SK-N-SH treated with all-trans-retinoic acid at 6 μM for 48 hours (cell line): ENCODE results near the gene RAF1.

Experiments used
- TCF4 ChIP-seq: fragments of 250-450 bp; sonication (Bioruptor Pico); IDR thresholded peaks from 2 replicates; pipeline ENCODE4 v1.8.0; 2021; ENCODE audit warnings: mild to moderate bottlenecking, moderate library complexity, borderline replicate concordance
- TF ChIP-seq, protein P1 (sequence below): fragments of 250-450 bp; sonication (Bioruptor Pico); IDR thresholded peaks from 2 replicates; pipeline ENCODE4 v1.5.1; 2020; ENCODE audit warnings: low read depth, mild to moderate bottlenecking, moderate library complexity

DNA sequence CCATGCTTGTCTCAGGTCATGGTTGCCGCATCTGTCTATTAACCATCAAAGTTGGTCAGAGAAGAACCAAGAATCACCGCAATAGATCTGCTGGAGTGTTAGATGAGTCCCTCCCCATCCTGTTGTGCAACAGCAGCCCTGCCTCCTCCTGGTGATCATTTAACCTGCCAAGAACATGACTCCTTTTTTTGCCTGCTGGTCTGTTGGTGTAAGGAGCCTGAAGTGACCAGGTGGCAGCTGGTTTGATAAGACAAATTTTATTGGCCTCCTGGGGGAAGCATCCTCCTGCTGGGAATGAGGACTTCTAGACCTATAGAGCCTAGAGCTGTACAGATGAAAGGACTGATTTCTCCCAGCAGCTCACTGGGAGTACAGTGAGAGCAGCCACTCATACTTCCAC, 43.5 kb upstream of the RAF1 start:
- TF ChIP-seq, protein P1, sequence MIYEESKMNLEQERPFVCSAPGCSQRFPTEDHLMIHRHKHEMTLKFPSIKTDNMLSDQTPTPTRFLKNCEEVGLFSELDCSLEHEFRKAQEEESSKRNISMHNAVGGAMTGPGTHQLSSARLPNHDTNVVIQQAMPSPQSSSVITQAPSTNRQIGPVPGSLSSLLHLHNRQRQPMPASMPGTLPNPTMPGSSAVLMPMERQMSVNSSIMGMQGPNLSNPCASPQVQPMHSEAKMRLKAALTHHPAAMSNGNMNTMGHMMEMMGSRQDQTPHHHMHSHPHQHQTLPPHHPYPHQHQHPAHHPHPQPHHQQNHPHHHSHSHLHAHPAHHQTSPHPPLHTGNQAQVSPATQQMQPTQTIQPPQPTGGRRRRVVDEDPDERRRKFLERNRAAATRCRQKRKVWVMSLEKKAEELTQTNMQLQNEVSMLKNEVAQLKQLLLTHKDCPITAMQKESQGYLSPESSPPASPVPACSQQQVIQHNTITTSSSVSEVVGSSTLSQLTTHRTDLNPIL (CRISPR knock-in tag): no peak
- no peak for TF ChIP-seq TCF4 (CRISPR knock-in tag)
